SK-MEL-5 (cell line): ENCODE measurements around the gene NXPH3. TPM values are rescaled to one million over a fixed set of nuclear protein-coding genes. Genes with fewer than 3 reads are reported as not detected.
"Not testable (repeated sequence)": the region's sequence is repeated elsewhere in the genome, so short reads cannot be mapped to it uniquely, and the experiment has no call there.

ENCODE experiments used
- DNase-seq: peaks from one replicate; pipeline ENCODE4 v3.0.0-alpha.2; 2016; ENCODE audit warnings: low read depth, low spot score
- in situ Hi-C: cut with HindIII; loops from 2 replicates; pipeline ENCODE4 v1.10.0; 2016; ENCODE audit warnings: low sequenced_read_pairs, high pct_unique_total_duplicates, low pct_unique_long_range_greater_than_20kb
- total RNA-seq: library from RNA; depleted of rRNA; stranded (reverse); fragments of >200 nt; shearing (Covaris generic); gene quantifications from 2 replicates; pipeline ENCODE4 v1.2.3, GENCODE V29; 2014

Gene NXPH3
- total RNA-seq, 1 experiment from 2014 or later, result 0.26 TPM

- in situ Hi-C loops, result no loop called here
- no peak for DNase-seq
Measured at GRCh38 chr17:49552070-49552751, 23.5 kb upstream of the NXPH3 start.

- in situ Hi-C loops, result no loop called here
Measured at GRCh38 chr17:49553676-49554335, 21.9 kb upstream of the NXPH3 start.

GRCh38 chr17:49554694-49555494 is 20.8 kb upstream of the NXPH3 start:
- DNase-seq, result no peak
- in situ Hi-C loops, result no loop called here

More at GRCh38 chr17:49553676-49554335, 21.9 kb upstream of the NXPH3 start:
- no peak for DNase-seq

- in situ Hi-C loops, result no loop called here
- no peak for DNase-seq
Measured at GRCh38 chr17:49555495-49556222, 20.0 kb upstream of the NXPH3 start.

GRCh38 chr17:49556223-49556943 is 19.3 kb upstream of the NXPH3 start:
- peak; percentile 72 for DNase-seq
- in situ Hi-C loops, result no loop called here

GRCh38 chr17:49557312-49558024 is 18.2 kb upstream of the NXPH3 start:
- peak; percentile 75 for DNase-seq
- in situ Hi-C loops, result no loop called here

GRCh38 chr17:49564638-49565037 is 11.0 kb upstream of the NXPH3 start:
- no peak for DNase-seq
- in situ Hi-C loops, result no loop called here

GRCh38 chr17:49565948-49566491 is 9.7 kb upstream of the NXPH3 start:
- in situ Hi-C loops, result no loop called here
- no peak for DNase-seq

GRCh38 chr17:49566668-49567071 is 9.0 kb upstream of the NXPH3 start:
- in situ Hi-C loops, result no loop called here
- no peak for DNase-seq

- in situ Hi-C loops, result no loop called here
Measured at GRCh38 chr17:49567104-49567521, 8.6 kb upstream of the NXPH3 start.

GRCh38 chr17:49567871-49568694 is 7.6 kb upstream of the NXPH3 start:
- DNase-seq, result peak; percentile 87
- in situ Hi-C loops, result no loop called here

More at GRCh38 chr17:49567104-49567521, 8.6 kb upstream of the NXPH3 start:
- DNase-seq, result no peak

GRCh38 chr17:49568695-49569047 is 7.0 kb upstream of the NXPH3 start:
- DNase-seq, in situ Hi-C loops: not testable (repeated sequence)

- in situ Hi-C loops, result no loop called here
- no peak for DNase-seq
Measured at GRCh38 chr17:49570540-49571242, 5.0 kb upstream of the NXPH3 start.

GRCh38 chr17:49571283-49571682 is 4.4 kb upstream of the NXPH3 start:
- DNase-seq, result no peak

GRCh38 chr17:49571764-49572163 is 3.9 kb upstream of the NXPH3 start:
- in situ Hi-C loops, result no loop called here
- no peak for DNase-seq

More at GRCh38 chr17:49571283-49571682, 4.4 kb upstream of the NXPH3 start:
- in situ Hi-C loops, result no loop called here
